Measurements from ENCODE around the gene DND1.
A peak's percentile ranks its signal among the peaks of the same experiment; 100 is the strongest.

DND1 gene

DNA sequence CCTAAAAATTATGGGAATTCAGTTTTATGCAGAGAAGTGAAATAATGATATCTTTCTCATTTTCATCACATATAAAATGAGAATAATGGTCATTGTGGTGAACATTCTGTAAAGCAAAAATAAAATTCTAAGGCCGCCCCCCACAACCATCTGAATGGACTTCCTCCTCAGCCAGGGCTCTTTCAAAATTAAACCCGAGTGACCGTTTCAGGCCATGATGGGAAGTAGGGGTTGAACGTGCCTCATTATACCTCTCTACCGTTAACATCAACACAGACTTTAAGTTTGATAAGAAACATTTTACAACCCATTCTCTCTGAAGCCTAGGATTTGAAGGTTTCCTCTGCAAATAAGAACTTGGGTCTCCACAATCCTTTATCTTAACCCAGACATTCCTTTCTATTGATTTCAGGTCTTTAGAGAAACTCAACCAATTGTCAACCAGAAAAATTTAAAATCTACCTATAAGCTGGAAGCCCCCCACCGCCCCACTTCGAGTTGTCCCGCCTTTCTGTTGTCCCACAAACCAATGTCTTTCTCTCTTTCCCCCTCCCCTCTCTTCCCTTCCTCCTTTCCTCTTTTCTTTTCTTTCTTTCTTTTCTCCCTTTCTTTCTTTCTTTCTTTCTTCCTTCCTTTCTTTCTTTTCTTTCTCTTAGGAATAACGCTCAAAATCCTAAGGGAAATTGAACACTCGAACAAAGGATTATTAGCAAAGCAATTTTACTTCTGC, 35.8 kb downstream of the DND1 start:
- no peaks in the 10 kb centered on the region for H3K9me3 ChIP-seq (ENCODE audit: insufficient read depth, low read length)
- no peak overlapping the region for H3K4me3 ChIP-seq (ENCODE audit: low read length)
- TF ChIP-seq, protein P1, sequence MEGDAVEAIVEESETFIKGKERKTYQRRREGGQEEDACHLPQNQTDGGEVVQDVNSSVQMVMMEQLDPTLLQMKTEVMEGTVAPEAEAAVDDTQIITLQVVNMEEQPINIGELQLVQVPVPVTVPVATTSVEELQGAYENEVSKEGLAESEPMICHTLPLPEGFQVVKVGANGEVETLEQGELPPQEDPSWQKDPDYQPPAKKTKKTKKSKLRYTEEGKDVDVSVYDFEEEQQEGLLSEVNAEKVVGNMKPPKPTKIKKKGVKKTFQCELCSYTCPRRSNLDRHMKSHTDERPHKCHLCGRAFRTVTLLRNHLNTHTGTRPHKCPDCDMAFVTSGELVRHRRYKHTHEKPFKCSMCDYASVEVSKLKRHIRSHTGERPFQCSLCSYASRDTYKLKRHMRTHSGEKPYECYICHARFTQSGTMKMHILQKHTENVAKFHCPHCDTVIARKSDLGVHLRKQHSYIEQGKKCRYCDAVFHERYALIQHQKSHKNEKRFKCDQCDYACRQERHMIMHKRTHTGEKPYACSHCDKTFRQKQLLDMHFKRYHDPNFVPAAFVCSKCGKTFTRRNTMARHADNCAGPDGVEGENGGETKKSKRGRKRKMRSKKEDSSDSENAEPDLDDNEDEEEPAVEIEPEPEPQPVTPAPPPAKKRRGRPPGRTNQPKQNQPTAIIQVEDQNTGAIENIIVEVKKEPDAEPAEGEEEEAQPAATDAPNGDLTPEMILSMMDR (IDR thresholded peaks at IDR 0.05; ENCODE audit: low read depth, low read length): no peak
- TF ChIP-seq EZH2phosphoT487 (IDR thresholded peaks at IDR 0.05; ENCODE audit: low read depth): no peak
- peaks cover 27% of the 10 kb centered on the region for H3K4me1 ChIP-seq (ENCODE audit: low read length)
- no peaks in the 10 kb centered on the region for H3K36me3 ChIP-seq (replicated peaks; ENCODE audit: low read depth, low read length)
- H3K79me2 ChIP-seq (ENCODE audit: low read length): peaks cover 9% of the 10 kb centered on the region
- H4K20me1 ChIP-seq (ENCODE audit: insufficient read depth, low read length): no peaks in the 10 kb centered on the region
- no peak overlapping the region for H3K27ac ChIP-seq (ENCODE audit: low read length)
- no peak overlapping the region for H3K9ac ChIP-seq (ENCODE audit: low read length)
- H3K27me3 ChIP-seq (ENCODE audit: low read depth, low read length): no peaks in the 10 kb centered on the region
- H2AFZ ChIP-seq (ENCODE audit: low read depth, low read length): no peak overlapping the region
- H3K4me2 ChIP-seq (ENCODE audit: low read length): no peak overlapping the region

DNA sequence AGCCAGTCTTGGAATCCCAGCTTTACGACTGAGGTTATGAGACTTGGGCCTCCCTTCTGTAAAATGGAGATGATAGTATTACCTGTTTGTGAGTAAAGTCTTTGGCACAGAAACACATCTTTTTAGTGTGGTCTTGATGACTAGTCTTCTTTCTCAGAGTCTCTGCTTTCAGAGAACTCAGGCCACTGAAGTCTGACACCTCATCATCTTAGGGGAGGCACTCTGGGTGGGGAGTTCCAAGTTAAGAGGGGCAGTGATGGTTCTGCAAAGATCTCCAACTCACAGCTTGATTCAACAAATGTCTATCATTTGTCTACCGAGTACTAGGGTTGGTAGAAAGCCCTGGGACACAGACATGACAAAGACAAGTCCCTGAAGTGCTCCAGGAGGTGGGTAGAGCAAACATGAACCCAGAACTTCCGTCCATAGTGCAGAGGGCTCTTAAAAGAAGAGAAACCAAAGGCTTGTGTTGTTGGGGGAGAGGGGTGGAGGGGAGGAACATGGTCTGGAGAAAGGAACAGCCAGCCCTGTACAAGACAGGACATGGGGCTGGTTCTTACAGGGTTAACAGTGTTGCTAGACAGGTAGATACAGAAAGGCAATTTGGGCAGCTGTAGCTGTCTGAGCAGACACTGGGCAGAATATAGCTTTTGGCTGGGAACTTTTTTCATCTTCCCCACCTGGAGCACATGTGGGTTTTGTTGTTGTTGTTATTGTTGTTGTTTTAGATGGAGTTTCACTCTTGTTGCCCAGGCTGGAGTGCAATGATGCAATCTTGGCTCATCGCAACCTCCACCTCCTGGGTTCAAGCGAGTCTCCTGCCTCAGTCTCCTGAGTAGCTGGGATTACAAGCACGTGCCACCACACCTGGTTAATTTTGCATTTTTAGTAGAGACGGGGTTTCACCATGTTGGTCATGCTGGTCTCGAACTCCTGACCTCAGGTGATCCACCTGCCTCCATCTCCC, 37.8 kb downstream of the DND1 start:
- Histone ChIP-seq H4K20me1 (ENCODE audit: insufficient read depth, low read length) (no peaks in the 10 kb centered on the region), H3K36me3 (replicated peaks; ENCODE audit: low read depth, low read length) (no peaks in the 10 kb centered on the region), H3K4me1 (ENCODE audit: low read length) (peaks cover 27% of the 10 kb centered on the region), H2AFZ (ENCODE audit: low read depth, low read length) (peak overlapping the region; percentile 85), H3K4me3 (ENCODE audit: low read length) (no peak overlapping the region), H3K9ac (ENCODE audit: low read length) (no peak overlapping the region), H3K9me3 (ENCODE audit: insufficient read depth, low read length) (no peaks in the 10 kb centered on the region), H3K27me3 (ENCODE audit: low read depth, low read length) (no peaks in the 10 kb centered on the region), H3K79me2 (ENCODE audit: low read length) (peaks cover 9% of the 10 kb centered on the region), H3K27ac (ENCODE audit: low read length) (peak overlapping the region; percentile 52), H3K4me2 (ENCODE audit: low read length) (no peak overlapping the region)
- TF ChIP-seq, protein P1 (IDR thresholded peaks at IDR 0.05; ENCODE audit: low read depth, low read length): no peak
- TF ChIP-seq EZH2phosphoT487 (IDR thresholded peaks at IDR 0.05; ENCODE audit: low read depth): no peak

DNA sequence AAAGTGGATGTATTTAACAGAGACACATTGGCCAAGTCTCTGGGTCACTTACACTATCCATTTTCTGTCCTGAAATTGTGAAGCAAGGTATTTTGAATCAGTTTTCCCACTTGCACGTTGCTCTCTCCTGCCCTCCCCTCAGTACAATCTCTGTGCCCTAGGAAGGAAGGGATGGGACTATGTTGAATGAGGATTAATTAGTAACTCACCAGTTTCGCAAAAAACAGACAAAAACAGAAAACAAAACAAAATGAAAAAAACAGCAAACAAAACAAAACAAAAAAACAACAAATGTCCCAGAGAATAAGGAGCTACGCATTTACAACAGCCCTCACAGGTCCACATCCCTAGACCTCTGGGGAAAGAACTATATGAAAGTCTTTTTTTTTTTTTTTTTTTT, 39.3 kb downstream of the DND1 start:
- H3K4me2 ChIP-seq (ENCODE audit: low read length): no peak overlapping the region
- H3K36me3 ChIP-seq (replicated peaks; ENCODE audit: low read depth, low read length): no peaks in the 10 kb centered on the region
- H3K9me3 ChIP-seq (ENCODE audit: insufficient read depth, low read length): no peaks in the 10 kb centered on the region
- TF ChIP-seq, protein P1 (IDR thresholded peaks at IDR 0.05; ENCODE audit: low read depth, low read length): no peak
- TF ChIP-seq EZH2phosphoT487 (IDR thresholded peaks at IDR 0.05; ENCODE audit: low read depth): no peak
- no peaks in the 10 kb centered on the region for H4K20me1 ChIP-seq (ENCODE audit: insufficient read depth, low read length)
- no peaks in the 10 kb centered on the region for H3K27me3 ChIP-seq (ENCODE audit: low read depth, low read length)
- H3K27ac ChIP-seq (ENCODE audit: low read length): no peak overlapping the region
- H3K4me3 ChIP-seq (ENCODE audit: low read length): no peak overlapping the region
- no peaks in the 10 kb centered on the region for H3K79me2 ChIP-seq (ENCODE audit: low read length)
- H2AFZ ChIP-seq (ENCODE audit: low read depth, low read length): no peak overlapping the region
- peaks cover 23% of the 10 kb centered on the region for H3K4me1 ChIP-seq (ENCODE audit: low read length)
- H3K9ac ChIP-seq (ENCODE audit: low read length): no peak overlapping the region

DNA sequence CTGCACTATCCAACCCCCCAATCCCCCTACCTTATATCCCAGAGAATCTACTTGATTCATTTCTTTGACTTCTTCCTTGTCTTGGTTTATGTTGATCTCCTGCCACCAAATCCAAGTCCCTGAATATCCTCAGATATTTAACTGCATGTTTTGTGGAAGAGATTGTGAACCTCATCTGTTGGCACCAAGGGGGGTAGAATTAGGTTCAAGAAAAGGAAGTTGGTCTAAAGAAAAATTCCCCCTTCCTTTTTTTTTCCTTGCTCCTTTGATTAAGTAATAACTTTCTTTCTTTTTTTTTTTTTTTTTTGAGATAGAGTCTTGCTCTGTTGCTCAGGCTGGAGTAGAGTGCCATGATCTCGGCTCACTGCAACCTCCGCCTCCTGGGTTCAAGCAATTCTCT, 39.9 kb downstream of the DND1 start:
- Histone ChIP-seq H3K36me3 (replicated peaks; ENCODE audit: low read depth, low read length) (no peaks in the 10 kb centered on the region), H3K4me3 (ENCODE audit: low read length) (no peak overlapping the region), H3K27ac (ENCODE audit: low read length) (no peak overlapping the region), H3K9me3 (ENCODE audit: insufficient read depth, low read length) (no peaks in the 10 kb centered on the region), H3K79me2 (ENCODE audit: low read length) (no peaks in the 10 kb centered on the region), H3K27me3 (ENCODE audit: low read depth, low read length) (no peaks in the 10 kb centered on the region), H3K9ac (ENCODE audit: low read length) (no peak overlapping the region), H4K20me1 (ENCODE audit: insufficient read depth, low read length) (no peaks in the 10 kb centered on the region), H3K4me1 (ENCODE audit: low read length) (peaks cover 18% of the 10 kb centered on the region), H2AFZ (ENCODE audit: low read depth, low read length) (no peak overlapping the region), H3K4me2 (ENCODE audit: low read length) (no peak overlapping the region)
- TF ChIP-seq, protein P1 (IDR thresholded peaks at IDR 0.05; ENCODE audit: low read depth, low read length): no peak
- TF ChIP-seq EZH2phosphoT487 (IDR thresholded peaks at IDR 0.05; ENCODE audit: low read depth): no peak
